ENCODE measurements around the gene SCRN2.

DNA sequence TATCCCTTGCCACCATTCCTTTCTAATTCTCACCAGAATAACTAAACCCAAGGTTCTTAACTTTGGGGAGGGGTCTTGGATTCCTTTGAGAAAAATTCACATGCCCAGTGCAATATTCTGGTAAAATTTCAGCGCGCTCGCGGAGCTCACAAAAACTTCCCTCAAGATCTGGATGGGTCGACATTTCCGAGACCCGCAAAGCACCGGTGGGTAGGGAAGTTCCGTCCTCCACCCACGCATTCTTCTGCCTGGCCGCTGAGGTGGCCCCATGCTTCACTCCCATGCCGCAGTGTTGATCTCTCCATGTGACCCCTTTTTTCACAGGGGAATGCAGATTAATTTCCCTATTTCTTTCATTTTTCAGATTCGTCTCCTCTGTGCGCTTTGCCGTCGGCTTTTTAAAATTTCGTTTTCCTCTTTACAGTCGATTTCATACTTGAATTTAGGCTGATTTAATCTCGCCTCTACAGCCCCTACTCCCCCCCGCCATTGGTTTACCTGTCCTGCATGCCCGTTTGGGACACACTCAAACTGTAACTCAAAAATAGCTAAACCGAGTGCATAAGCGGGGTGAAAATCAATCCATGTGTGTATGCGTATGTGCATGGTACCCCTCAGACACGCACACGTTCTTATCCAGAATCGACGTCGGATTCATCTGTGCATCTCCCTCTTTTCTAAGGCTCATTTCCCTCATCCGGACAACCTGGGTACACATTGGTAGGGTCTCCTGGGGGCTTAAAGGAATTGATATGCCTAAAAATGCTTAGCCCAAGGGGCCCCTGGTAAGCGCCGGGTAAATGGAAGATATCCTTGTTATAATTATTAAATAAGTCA, 11.3 kb upstream of the SCRN2 start:
- TF ChIP-seq GATA3 (IDR thresholded peaks at IDR 0.05; ENCODE audit: low read depth, low read length), result no peak
- TF ChIP-seq GATA2 (IDR thresholded peaks at IDR 0.05; ENCODE audit: low read depth, low read length), result no peak

All from SH-SY5Y (cell line).